ENCODE measurements around the gene ATP2C2.

GRCh38 chr16:84481051-84481735 is 112.9 kb downstream of the ATP2C2 start:
- TF ChIP-seq POLR2A (IDR thresholded peaks at IDR 0.05) (no peak), CTCF (IDR thresholded peaks at IDR 0.05) (no peak)
